HL-60 (cell line): Measurements from ENCODE around the gene FCMR.
"Not testable (repeated sequence)": the region's sequence is repeated elsewhere in the genome, so short reads cannot be mapped to it uniquely, and the experiment has no call there.

Experiments
- GABPA ChIP-seq: IDR thresholded peaks from 2 replicates; pipeline ENCODE4 v1.6.1; 2012; ENCODE audit warnings: low read depth
- TF ChIP-seq, protein P1 (sequence below): IDR thresholded peaks from one replicate; pipeline ENCODE4 v1.5.1; 2011; ENCODE audit warnings: low read length, control low read depth, inconsistent platforms; ENCODE audit not compliant: insufficient read depth

DNA sequence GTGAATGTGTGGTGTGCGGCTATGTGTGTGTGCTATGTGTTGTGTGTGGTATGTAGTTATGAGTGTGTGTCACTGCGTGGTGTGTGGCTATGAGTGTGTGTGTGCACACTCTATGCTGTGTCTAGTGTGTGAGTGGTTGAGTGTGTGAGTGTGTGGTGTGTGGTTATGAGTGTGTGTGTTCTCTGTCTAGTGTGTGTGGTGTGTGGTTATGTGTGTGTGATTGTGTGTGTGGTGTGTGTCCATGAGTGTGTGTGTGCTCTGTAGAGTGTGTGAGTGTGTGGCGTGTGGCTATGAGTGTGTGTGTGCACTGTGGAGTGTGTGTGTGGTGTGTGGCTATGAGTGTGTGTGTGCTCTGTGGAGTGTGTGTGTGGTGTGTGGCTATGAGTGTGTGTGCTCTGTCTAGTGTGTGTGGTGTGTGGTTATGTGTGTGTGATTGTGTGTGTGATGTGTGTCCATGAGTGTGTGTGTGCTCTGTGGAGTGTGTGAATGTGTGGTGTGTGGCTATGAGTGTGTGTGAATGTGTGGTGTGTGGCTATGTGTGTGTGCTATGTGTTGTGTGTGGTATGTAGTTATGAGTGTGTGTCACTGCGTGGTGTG is 2.3 kb upstream of the FCMR start:
- TF ChIP-seq, protein P1, sequence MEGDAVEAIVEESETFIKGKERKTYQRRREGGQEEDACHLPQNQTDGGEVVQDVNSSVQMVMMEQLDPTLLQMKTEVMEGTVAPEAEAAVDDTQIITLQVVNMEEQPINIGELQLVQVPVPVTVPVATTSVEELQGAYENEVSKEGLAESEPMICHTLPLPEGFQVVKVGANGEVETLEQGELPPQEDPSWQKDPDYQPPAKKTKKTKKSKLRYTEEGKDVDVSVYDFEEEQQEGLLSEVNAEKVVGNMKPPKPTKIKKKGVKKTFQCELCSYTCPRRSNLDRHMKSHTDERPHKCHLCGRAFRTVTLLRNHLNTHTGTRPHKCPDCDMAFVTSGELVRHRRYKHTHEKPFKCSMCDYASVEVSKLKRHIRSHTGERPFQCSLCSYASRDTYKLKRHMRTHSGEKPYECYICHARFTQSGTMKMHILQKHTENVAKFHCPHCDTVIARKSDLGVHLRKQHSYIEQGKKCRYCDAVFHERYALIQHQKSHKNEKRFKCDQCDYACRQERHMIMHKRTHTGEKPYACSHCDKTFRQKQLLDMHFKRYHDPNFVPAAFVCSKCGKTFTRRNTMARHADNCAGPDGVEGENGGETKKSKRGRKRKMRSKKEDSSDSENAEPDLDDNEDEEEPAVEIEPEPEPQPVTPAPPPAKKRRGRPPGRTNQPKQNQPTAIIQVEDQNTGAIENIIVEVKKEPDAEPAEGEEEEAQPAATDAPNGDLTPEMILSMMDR = not testable (repeated sequence)
- not testable (repeated sequence) for TF ChIP-seq GABPA
